ENCODE results near the gene ATAD3C. TPM values are rescaled to one million over a fixed set of nuclear protein-coding genes. Genes with fewer than 3 reads are reported as not detected.
"Not testable (repeated sequence)": the region's sequence is repeated elsewhere in the genome, so short reads cannot be mapped to it uniquely, and the experiment has no call there.

Gene ATAD3C
- total RNA-seq, 1 donor from 2014 or later = 0.23 TPM

DNA sequence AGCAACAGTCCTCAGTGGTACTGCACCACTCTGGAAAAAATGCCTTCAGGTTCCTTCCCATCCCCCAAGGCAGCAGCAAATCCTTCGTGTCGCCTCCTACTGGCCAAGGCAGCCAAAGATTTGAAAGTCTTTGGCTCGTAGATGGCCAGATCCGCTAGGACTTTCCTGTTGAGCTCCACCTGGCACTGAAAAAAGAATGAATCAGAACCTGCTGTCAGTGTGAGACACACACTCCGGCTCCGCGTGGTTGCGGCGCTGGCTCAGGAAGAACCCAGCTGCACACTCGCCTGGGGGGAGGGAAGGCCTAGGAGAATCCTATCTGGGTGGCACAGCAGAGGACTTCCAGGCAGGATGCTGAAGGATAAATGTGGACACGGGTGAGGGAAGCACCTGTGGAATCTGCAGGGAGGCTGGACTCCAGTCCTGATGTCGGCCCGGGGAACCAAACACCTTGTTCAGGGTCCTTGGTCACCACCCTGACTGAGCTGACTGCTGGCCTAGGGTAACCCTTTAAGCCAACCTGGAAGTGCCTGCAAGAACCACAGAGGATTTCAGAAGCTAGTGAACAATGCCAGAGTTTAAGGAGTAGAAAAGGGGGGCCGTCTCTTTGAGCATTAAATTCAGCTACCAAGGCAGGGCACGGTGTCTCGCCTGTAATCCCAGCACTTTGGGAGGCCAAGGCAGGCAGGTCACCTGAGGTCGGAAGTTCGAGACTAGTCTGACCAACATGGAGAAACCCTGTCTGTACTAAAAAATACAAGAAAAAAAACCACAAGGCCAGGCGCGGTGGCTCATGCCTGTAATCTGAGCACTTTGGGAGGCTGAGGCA, 47.2 kb upstream of the ATAD3C start:
- H3K27ac Mint-ChIP-seq (ENCODE audit: unreplicated experiment) = no peak overlapping the region
- H3K27me3 Mint-ChIP-seq (ENCODE audit: low read depth) = peaks cover 3% of the 10 kb centered on the region
- H3K4me3 Mint-ChIP-seq = peak overlapping the region; percentile 94
- DNase-seq (ENCODE audit: low read depth, low spot score) = peak; percentile 40
- H3K9me3 Mint-ChIP-seq = no peaks in the 10 kb centered on the region
- TF ChIP-seq, protein P1, sequence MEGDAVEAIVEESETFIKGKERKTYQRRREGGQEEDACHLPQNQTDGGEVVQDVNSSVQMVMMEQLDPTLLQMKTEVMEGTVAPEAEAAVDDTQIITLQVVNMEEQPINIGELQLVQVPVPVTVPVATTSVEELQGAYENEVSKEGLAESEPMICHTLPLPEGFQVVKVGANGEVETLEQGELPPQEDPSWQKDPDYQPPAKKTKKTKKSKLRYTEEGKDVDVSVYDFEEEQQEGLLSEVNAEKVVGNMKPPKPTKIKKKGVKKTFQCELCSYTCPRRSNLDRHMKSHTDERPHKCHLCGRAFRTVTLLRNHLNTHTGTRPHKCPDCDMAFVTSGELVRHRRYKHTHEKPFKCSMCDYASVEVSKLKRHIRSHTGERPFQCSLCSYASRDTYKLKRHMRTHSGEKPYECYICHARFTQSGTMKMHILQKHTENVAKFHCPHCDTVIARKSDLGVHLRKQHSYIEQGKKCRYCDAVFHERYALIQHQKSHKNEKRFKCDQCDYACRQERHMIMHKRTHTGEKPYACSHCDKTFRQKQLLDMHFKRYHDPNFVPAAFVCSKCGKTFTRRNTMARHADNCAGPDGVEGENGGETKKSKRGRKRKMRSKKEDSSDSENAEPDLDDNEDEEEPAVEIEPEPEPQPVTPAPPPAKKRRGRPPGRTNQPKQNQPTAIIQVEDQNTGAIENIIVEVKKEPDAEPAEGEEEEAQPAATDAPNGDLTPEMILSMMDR (conservative IDR thresholded peaks at IDR 0.05) = peak; percentile 67
- peaks cover 38% of the 10 kb centered on the region for H3K4me1 Mint-ChIP-seq
- H3K36me3 Mint-ChIP-seq (ENCODE audit: low read depth) = peaks cover 19% of the 10 kb centered on the region

DNA sequence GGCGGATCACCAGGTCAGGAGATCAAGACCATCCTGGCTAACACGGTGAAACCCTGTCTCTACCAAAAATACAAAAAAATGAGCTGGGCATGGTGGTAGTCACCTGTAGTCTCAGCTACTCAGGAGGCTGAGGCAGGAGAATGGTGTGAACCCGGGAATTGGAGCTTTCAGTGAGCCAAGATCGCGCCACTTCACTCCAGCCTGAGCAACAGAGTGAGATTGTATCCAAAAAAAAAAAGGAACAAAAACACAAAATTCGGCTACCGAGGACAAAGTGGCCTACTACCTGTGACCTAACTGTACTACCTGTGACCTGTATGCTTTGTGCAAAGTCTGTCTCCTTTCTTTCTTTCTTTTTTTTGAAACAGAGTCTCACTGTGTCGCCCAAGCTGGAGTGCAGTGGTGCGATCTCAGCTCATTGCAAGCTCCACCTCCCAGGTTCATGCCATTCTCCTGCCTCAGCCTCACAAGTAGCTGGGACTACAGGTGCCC, 46.5 kb upstream of the ATAD3C start:
- H3K36me3 Mint-ChIP-seq (ENCODE audit: low read depth) = peaks cover 19% of the 10 kb centered on the region
- not testable (repeated sequence) for DNase-seq (ENCODE audit: low read depth, low spot score); H3K9me3 Mint-ChIP-seq; H3K27ac Mint-ChIP-seq (ENCODE audit: unreplicated experiment); H3K27me3 Mint-ChIP-seq (ENCODE audit: low read depth)
- H3K4me1 Mint-ChIP-seq = peaks cover 36% of the 10 kb centered on the region
- H3K4me3 Mint-ChIP-seq = peak overlapping the region; percentile 94

GRCh38 chr1:1403653-1404052, 45.8 kb upstream of the ATAD3C start:
- H3K27ac Mint-ChIP-seq (ENCODE audit: unreplicated experiment) = no peak overlapping the region
- H3K27me3 Mint-ChIP-seq (ENCODE audit: low read depth) = no peaks in the 10 kb centered on the region
- H3K4me1 Mint-ChIP-seq = peaks cover 36% of the 10 kb centered on the region
- DNase-seq (ENCODE audit: low read depth, low spot score) = no peak
- peaks cover 16% of the 10 kb centered on the region for H3K36me3 Mint-ChIP-seq (ENCODE audit: low read depth)
- no peaks in the 10 kb centered on the region for H3K9me3 Mint-ChIP-seq
- H3K4me3 Mint-ChIP-seq = peak overlapping the region; percentile 94
- TF ChIP-seq, protein P1 (conservative IDR thresholded peaks at IDR 0.05) = no peak

DNA sequence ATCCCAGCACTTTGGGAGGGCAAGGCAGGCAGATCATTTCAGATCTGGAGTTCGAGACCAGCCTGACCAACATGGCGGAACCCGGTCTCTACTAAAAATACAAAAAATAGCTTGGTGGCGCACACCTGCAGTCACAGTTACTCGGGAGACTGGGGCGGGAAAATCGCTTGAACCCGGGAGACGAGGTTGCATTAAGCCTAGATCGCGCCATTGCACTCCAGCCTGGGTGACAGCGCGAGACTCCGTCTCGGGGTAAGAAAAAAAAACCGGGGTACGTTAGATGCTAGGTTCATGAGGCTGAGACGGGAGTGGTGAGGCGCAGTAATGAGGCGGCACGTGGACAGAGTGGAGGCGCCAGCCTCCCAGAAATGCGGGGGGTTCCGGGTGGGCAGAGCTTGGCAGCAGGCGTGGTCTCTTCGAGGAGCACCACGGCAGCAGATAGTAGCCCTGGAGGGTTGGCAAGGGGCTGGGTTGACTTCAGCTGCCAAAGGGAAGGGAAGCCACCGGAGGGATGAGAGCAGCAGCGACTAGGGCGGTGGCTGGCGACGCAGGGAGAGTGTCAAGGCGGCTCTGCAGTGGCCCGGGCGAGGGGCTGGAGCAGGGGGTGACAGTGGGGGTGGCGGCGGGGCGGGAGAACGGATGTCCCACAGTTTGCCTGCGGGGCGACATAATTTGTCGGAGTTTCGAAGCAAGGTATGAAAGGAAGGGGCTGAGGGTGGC, 43.2 kb upstream of the ATAD3C start:
- no peak overlapping the region for H3K27ac Mint-ChIP-seq (ENCODE audit: unreplicated experiment)
- peaks cover 32% of the 10 kb centered on the region for H3K4me1 Mint-ChIP-seq
- TF ChIP-seq, protein P1 (conservative IDR thresholded peaks at IDR 0.05) = no peak
- peaks cover 12% of the 10 kb centered on the region for H3K36me3 Mint-ChIP-seq (ENCODE audit: low read depth)
- H3K27me3 Mint-ChIP-seq (ENCODE audit: low read depth) = no peaks in the 10 kb centered on the region
- DNase-seq (ENCODE audit: low read depth, low spot score) = no peak
- H3K9me3 Mint-ChIP-seq = no peaks in the 10 kb centered on the region
- H3K4me3 Mint-ChIP-seq = peak overlapping the region; percentile 96

DNA sequence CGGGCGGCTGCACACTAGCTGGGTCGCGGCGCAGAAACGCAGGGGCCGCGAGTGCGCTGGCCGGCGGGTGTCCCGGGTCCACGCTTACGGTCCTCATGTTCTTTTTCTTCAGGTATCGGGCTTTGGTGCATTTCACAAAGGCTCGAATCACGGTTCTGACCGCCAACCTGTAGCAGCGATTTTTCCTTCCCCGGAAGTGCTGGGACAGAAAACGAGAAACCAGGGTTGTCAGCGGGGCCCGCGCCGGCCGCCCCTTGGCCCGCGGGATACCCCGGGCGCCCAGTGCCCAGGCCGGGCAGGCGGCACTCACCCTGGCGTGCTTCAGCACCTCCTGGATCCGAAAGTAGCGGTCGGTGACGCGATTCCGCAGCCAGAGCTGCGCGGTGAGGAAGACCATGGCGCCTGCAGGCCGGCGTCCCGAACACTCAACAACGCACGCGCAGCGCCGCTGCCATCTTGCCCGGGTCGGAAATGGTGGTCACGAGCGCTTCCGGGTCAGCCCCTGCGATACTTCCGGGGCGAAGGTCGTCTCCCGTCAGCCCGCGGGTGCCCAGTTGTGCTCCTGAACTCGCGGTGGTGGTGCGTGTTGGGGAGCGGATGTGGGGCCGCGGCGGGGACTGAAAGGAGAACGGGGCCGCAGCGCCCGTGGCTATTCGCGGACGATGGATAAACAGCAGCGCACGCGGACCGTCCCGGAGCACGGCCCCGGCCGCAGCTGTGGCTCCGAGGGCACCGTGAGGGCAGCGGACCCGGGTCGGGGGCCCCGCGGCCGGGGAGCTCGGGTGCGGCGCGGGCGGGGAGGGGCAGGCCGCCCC, 42.5 kb upstream of the ATAD3C start, which contains the start of gene MRPL20:
MRPL20 (minus strand) TSS at position 473 of the 815 bp plus-strand sequence; CDS start at position 397, 76 bp downstream.
- H3K9me3 Mint-ChIP-seq = peaks cover 3% of the 10 kb centered on the region
- no peaks in the 10 kb centered on the region for H3K27me3 Mint-ChIP-seq (ENCODE audit: low read depth)
- peak; percentile 89 for DNase-seq (ENCODE audit: low read depth, low spot score)
- peak within 1 kb of the TSS; percentile 96 for H3K4me3 Mint-ChIP-seq
- H3K36me3 Mint-ChIP-seq (ENCODE audit: low read depth) = peaks cover 12% of the 10 kb centered on the region
- H3K4me1 Mint-ChIP-seq = peaks cover 29% of the 10 kb centered on the region
- peak within 1 kb of the TSS; percentile 84 for H3K27ac Mint-ChIP-seq (ENCODE audit: unreplicated experiment)
- TF ChIP-seq, protein P1 (conservative IDR thresholded peaks at IDR 0.05) = no peak

All from neural crest cell (in vitro differentiated cells).